Measurements from ENCODE around the gene TRABD2B. TPM values are rescaled to one million over a fixed set of nuclear protein-coding genes. Genes with fewer than 3 reads are reported as not detected.

Gene TRABD2B
- total RNA-seq, 1 donor from 2014 or later, result 0.64 TPM

DNA sequence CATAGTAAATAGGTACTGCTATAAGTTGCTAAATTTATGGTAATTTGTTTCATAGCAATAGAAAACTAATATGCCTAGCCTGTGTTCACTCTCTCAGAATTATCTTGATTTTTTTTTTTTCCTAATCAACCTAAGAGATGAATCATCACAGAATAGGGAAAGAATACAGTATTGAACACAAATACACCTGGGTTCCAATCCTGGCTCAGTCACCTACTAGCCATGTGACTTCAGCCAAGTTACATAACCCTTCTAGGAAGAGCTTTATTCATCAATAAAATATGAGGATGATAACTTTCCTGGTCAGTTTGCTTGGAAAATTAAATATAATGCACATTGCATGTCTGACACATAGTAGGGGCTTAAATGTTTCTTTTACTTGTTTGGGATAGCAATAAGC is 279.8 kb downstream of the TRABD2B start:
- H3K36me3 Mint-ChIP-seq (ENCODE audit: unreplicated experiment), result peaks cover 4% of the 10 kb centered on the region
- peaks cover 2% of the 10 kb centered on the region for H3K9me3 Mint-ChIP-seq (ENCODE audit: unreplicated experiment)
- no peak overlapping the region for H3K27ac Mint-ChIP-seq (ENCODE audit: unreplicated experiment)
- TF ChIP-seq, protein P1, sequence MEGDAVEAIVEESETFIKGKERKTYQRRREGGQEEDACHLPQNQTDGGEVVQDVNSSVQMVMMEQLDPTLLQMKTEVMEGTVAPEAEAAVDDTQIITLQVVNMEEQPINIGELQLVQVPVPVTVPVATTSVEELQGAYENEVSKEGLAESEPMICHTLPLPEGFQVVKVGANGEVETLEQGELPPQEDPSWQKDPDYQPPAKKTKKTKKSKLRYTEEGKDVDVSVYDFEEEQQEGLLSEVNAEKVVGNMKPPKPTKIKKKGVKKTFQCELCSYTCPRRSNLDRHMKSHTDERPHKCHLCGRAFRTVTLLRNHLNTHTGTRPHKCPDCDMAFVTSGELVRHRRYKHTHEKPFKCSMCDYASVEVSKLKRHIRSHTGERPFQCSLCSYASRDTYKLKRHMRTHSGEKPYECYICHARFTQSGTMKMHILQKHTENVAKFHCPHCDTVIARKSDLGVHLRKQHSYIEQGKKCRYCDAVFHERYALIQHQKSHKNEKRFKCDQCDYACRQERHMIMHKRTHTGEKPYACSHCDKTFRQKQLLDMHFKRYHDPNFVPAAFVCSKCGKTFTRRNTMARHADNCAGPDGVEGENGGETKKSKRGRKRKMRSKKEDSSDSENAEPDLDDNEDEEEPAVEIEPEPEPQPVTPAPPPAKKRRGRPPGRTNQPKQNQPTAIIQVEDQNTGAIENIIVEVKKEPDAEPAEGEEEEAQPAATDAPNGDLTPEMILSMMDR (IDR thresholded peaks at IDR 0.05; ENCODE audit: partially characterized antibody, unreplicated experiment), result no peak
- peaks cover 6% of the 10 kb centered on the region for H3K27me3 Mint-ChIP-seq (ENCODE audit: unreplicated experiment)
- H3K4me1 Mint-ChIP-seq (ENCODE audit: low read depth, unreplicated experiment), result peaks cover 9% of the 10 kb centered on the region
- H3K4me3 Mint-ChIP-seq (ENCODE audit: unreplicated experiment), result no peak overlapping the region
- DNase-seq, result no peak

DNA sequence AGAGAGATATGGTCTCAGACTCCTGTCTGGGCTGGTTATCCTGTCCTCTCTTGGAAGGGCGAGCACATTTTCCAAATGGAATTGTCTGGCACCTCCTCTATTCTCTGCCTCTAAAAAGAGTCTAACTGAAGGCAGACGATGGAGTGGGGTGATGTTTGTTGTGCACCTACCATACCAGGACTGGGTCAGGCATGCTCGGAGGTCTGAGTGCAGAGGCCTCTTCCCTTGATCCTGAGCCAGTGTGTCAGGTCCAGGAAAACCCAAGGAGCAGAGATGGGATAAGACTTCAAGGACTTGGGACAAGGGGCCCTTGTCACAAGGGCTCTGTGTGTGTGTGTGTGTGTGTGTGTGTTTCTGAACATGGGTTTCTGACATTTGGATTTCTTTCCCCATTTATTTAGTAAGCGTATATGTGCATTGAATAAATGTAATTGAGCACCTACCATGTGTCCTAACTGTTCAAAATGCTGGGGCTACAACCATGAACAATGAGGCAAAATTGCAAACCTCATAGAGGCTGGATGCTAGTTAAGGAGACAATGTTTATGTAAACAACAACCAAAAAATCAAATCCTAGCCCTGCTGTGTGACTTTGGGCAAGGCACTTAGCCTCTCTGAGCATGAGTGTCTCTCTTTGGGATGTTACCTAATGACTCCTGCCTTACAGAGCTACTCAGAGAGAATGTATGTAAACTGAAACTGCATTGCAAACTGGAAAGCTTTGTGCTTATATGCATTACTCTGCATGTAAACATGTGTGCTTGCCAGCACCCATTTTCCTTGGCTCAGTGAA is 283.0 kb downstream of the TRABD2B start:
- H3K4me1 Mint-ChIP-seq (ENCODE audit: low read depth, unreplicated experiment), result peaks cover 9% of the 10 kb centered on the region
- H3K36me3 Mint-ChIP-seq (ENCODE audit: unreplicated experiment), result no peaks in the 10 kb centered on the region
- no peak for DNase-seq
- H3K9me3 Mint-ChIP-seq (ENCODE audit: unreplicated experiment), result peaks cover 2% of the 10 kb centered on the region
- H3K27ac Mint-ChIP-seq (ENCODE audit: unreplicated experiment), result no peak overlapping the region
- H3K27me3 Mint-ChIP-seq (ENCODE audit: unreplicated experiment), result peaks cover 12% of the 10 kb centered on the region
- no peak overlapping the region for H3K4me3 Mint-ChIP-seq (ENCODE audit: unreplicated experiment)
- TF ChIP-seq, protein P1 (IDR thresholded peaks at IDR 0.05; ENCODE audit: partially characterized antibody, unreplicated experiment), result no peak

DNA sequence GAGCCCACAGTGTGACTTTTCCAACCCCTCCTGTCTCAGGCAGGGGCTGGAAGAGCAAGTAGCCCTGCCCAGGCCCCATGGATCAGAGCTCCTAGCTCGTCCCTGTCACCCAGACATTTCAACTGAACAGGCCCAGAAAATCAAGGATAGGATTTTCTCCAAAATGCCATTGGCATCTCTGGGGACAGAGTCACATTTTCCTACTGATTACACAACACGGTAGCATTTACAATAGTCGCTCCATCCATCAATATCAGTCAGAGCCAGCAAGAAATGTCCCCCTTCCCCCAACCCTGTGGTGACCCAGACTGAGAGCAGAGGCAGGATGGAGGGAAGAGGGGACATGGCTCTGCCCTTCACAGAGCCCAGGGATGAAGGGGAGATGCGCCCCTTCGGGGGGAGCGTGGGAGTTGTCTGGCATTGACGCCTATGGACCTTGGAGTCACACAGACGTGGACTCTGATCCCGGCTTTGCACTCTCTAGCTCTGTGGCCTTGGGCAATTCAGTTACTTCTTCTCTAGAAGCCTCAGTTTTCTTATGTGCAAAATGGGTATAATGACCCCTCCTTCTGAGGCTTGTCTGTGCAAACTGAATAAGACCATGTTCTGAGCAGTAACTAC is 283.7 kb downstream of the TRABD2B start:
- H3K27ac Mint-ChIP-seq (ENCODE audit: unreplicated experiment), result no peak overlapping the region

DNA sequence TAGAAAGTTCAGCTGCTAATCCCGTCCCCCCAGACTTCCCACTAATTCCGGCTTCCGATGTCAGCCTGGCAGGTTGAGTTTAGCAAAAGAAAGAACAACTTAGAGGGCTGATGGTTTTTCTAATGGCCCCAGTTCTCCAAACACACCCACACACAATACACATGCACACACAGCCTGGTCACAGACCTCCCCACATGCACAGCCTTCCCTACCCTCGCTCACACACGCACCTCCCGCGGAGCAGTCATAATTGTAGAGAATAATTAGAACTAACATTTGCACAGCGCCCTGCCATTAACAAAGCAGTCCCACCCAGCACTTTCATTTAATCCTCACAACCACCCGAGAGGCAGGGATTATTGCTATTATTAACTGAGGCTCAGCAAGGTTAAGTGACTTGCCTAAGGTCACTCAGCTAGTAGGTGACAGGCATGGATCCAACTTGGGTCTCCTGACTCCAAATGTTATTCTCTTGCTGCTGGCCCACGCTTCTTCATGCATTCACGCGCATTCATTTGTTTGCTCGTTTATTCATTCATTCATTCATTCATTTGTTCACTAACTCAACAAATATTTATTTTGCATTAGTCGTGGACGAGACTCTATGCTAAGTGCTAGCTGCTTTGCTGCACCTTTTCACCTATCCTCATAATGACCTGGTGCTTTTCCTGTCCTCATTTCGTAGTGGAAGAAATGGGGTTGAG is 284.4 kb downstream of the TRABD2B start:
- peaks cover 4% of the 10 kb centered on the region for H3K9me3 Mint-ChIP-seq (ENCODE audit: unreplicated experiment)
- H3K4me1 Mint-ChIP-seq (ENCODE audit: low read depth, unreplicated experiment), result peaks cover 12% of the 10 kb centered on the region
- H3K36me3 Mint-ChIP-seq (ENCODE audit: unreplicated experiment), result no peaks in the 10 kb centered on the region
- no peak overlapping the region for H3K27ac Mint-ChIP-seq (ENCODE audit: unreplicated experiment)
- peaks cover 14% of the 10 kb centered on the region for H3K27me3 Mint-ChIP-seq (ENCODE audit: unreplicated experiment)
- TF ChIP-seq, protein P1 (IDR thresholded peaks at IDR 0.05; ENCODE audit: partially characterized antibody, unreplicated experiment), result no peak
- DNase-seq, result no peak
- H3K4me3 Mint-ChIP-seq (ENCODE audit: unreplicated experiment), result no peak overlapping the region

More for the DNA sequence above, 283.7 kb downstream of the TRABD2B start:
- peaks cover 12% of the 10 kb centered on the region for H3K27me3 Mint-ChIP-seq (ENCODE audit: unreplicated experiment)
- TF ChIP-seq, protein P1 (IDR thresholded peaks at IDR 0.05; ENCODE audit: partially characterized antibody, unreplicated experiment), result no peak
- no peak overlapping the region for H3K4me3 Mint-ChIP-seq (ENCODE audit: unreplicated experiment)
- peaks cover 2% of the 10 kb centered on the region for H3K9me3 Mint-ChIP-seq (ENCODE audit: unreplicated experiment)
- H3K36me3 Mint-ChIP-seq (ENCODE audit: unreplicated experiment), result no peaks in the 10 kb centered on the region
- H3K4me1 Mint-ChIP-seq (ENCODE audit: low read depth, unreplicated experiment), result peaks cover 9% of the 10 kb centered on the region
- no peak for DNase-seq
